Common myeloid progenitor, CD34-positive (primary cell): ENCODE data around the gene NAP1L5.

ENCODE experiments used
- CTCF ChIA-PET: fragments of 350-600 bp; sonication (Branson Sonifier 250); formaldehyde crosslinking; loops from one replicate; lab custom pipeline; 2021; ENCODE audit warnings: antibody characterized with exemption; lab: Charles Lee
- POLR2A ChIA-PET: fragments of 350-600 bp; sonication (Branson Sonifier 250); formaldehyde crosslinking; loops from one replicate; lab custom pipeline; 2021; ENCODE audit warnings: antibody characterized with exemption; lab: Charles Lee
- DNase-seq, 3 donors: peaks; one replicate each; pipeline versions ENCODE4 v3.0.0 to v3.0.0-alpha.2; 2013
- H3K27ac ChIP-seq, 2 experiments: 1 replicate in 1 of 2; 2 replicates in 1 of 2; pipeline ENCODE4 v1.7.0; 2013; ENCODE audit warnings: inconsistent platforms in 2 of 2, low read length in 2 of 2, mild to moderate bottlenecking in 2 of 2, low read depth in 1 of 2, moderate library complexity in 1 of 2; ENCODE audit not compliant: severe bottlenecking in 2 of 2, insufficient read depth in 1 of 2, poor library complexity in 1 of 2
- H3K27me3 ChIP-seq, 5 experiments: replicated peaks in 2 of 5; 1 replicate in 3 of 5; 2 replicates in 2 of 5; pipeline versions ENCODE4 v1.6.1 to v1.7.0; 2013; ENCODE audit warnings: low read length in 4 of 5, mild to moderate bottlenecking in 2 of 5, moderate library complexity in 2 of 5, inconsistent platforms in 1 of 5; ENCODE audit not compliant: insufficient read depth in 5 of 5, control insufficient read depth in 4 of 5
- H3K36me3 ChIP-seq, 4 experiments: 1 replicate in 2 of 4; 2 replicates in 2 of 4; pipeline versions ENCODE4 v1.6.1 to v1.7.0; 2013; ENCODE audit warnings: low read length in 3 of 4, control low read depth in 1 of 4, mild to moderate bottlenecking in 1 of 4; ENCODE audit not compliant: control insufficient read depth in 4 of 4, insufficient read depth in 4 of 4
- H3K4me1 ChIP-seq, 4 experiments: 1 replicate in 3 of 4; 2 replicates in 1 of 4; pipeline versions ENCODE4 v1.6.1 to v1.7.1; 2013; ENCODE audit warnings: low read length in 3 of 4, mild to moderate bottlenecking in 3 of 4, control low read depth in 1 of 4, inconsistent platforms in 1 of 4, moderate library complexity in 1 of 4; ENCODE audit not compliant: control insufficient read depth in 4 of 4, insufficient read depth in 4 of 4; ENCODE audit errors: control extremely low read depth in 1 of 4
- H3K4me3 ChIP-seq, 7 experiments: 1 replicate in 4 of 7; 2 replicates in 3 of 7; pipeline versions ENCODE4 v1.5.1 to v1.7.0; 2013; ENCODE audit warnings: mild to moderate bottlenecking in 7 of 7, low read length in 6 of 7, moderate library complexity in 6 of 7, inconsistent platforms in 2 of 7, low read depth in 2 of 7, control low read depth in 1 of 7; ENCODE audit not compliant: insufficient read depth in 4 of 7, control insufficient read depth in 1 of 7; ENCODE audit errors: extremely low read depth in 1 of 7
- H3K9me3 ChIP-seq, 5 experiments: 1 replicate in 4 of 5; 2 replicates in 1 of 5; pipeline versions ENCODE4 v1.6.1 to v1.7.1; 2013; ENCODE audit warnings: low read length in 4 of 5, mild to moderate bottlenecking in 2 of 5, inconsistent platforms in 1 of 5, low read depth in 1 of 5, moderate library complexity in 1 of 5; ENCODE audit not compliant: control insufficient read depth in 4 of 5, insufficient read depth in 2 of 5; ENCODE audit errors: control extremely low read depth in 1 of 5
- WGBS: methylation state at CpG from one replicate; pipeline ENCODE4 v1.1.5; 2013; ENCODE audit not compliant: insufficient coverage; 5-methylcytosine and 5-hydroxymethylcytosine counted together

The NAP1L5 gene

GRCh38 chr4:88719381-88719780 is 21.8 kb upstream of the NAP1L5 start:
- H3K9me3 ChIP-seq, result peaks cover 0 to 25% (median 12%) of the 10 kb centered on the region in 5 experiments
- no peak for DNase-seq
- no peaks in the 10 kb centered on the region for H3K27me3 ChIP-seq
- H3K4me1 ChIP-seq, result peaks cover 0 to 3% (median 0%) of the 10 kb centered on the region in 4 experiments
- peaks cover 8 to 64% (median 35%) of the 10 kb centered on the region in 4 experiments for H3K36me3 ChIP-seq
- WGBS, result no CpG with 5 or more reads among the region's 1 CpG
- ChIA-PET POLR2A (no interaction called here), CTCF (interaction anchor here (1.6 kb wide), 1 partner anchor 12 kb away, joined by 3 read pairs; no protein-coding TSS in a partner anchor)
- no peak overlapping the region for H3K27ac ChIP-seq
- H3K4me3 ChIP-seq, result no peak overlapping the region

GRCh38 chr4:88718098-88718497 is 20.5 kb upstream of the NAP1L5 start:
- peaks cover 7 to 63% (median 32%) of the 10 kb centered on the region in 4 experiments for H3K36me3 ChIP-seq
- ChIA-PET CTCF (interaction anchor here (1.1 to 1.2 kb wide), 2 partner anchors 9 to 37 kb away, joined by 3 to 4 read pairs; no protein-coding TSS in a partner anchor), POLR2A (no interaction called here)
- no peak for DNase-seq
- no peaks in the 10 kb centered on the region for H3K27me3 ChIP-seq
- WGBS, result 100% methylated on average over 3 of the region's 5 CpGs
- H3K4me3 ChIP-seq, result no peak overlapping the region
- H3K9me3 ChIP-seq, result peaks cover 0 to 29% (median 12%) of the 10 kb centered on the region in 5 experiments
- H3K4me1 ChIP-seq, result peaks cover 0 to 3% (median 0%) of the 10 kb centered on the region in 4 experiments
- no peak overlapping the region for H3K27ac ChIP-seq

DNA sequence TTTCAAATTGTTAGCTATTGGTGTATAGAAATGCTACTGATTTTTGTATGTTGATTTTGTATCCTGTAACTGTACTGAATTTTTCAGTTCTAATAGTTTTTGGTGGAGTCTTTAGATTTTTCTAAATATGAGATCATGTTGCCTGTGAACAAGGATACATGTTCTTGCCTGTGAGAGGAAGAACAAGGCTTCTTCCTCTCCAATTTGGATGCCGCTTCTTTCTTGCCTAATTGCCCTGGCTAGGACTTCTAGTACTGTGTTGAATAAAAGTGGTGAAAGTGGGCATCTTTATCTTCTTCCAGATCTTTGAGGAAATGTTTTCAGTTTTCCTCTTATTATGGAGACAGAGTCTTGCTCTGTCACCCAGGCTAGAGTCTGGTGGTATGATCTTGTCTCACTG is 16.2 kb upstream of the NAP1L5 start:
- H3K27ac ChIP-seq, result no peak overlapping the region
- H3K36me3 ChIP-seq, result peaks cover 11 to 59% (median 31%) of the 10 kb centered on the region in 4 experiments
- H3K9me3 ChIP-seq, result peaks cover 0 to 36% (median 12%) of the 10 kb centered on the region in 5 experiments
- no peaks in the 10 kb centered on the region for H3K27me3 ChIP-seq
- CTCF ChIA-PET, result interaction anchor here (1.2 to 1.3 kb wide), 2 partner anchors 41 to 310 kb away, joined by 3 to 5 read pairs; no protein-coding TSS in a partner anchor
- POLR2A ChIA-PET, result no interaction called here
- DNase-seq, result no peak
- H3K4me3 ChIP-seq, result no peak overlapping the region
- no peaks in the 10 kb centered on the region for H3K4me1 ChIP-seq
- WGBS, result 100% methylated on average over 1 of the region's 1 CpG

GRCh38 chr4:88709989-88710388 is 12.4 kb upstream of the NAP1L5 start:
- POLR2A ChIA-PET, result no interaction called here
- Histone ChIP-seq H3K4me1 (no peaks in the 10 kb centered on the region), H3K27ac (no peak overlapping the region), H3K36me3 (peaks cover 16 to 49% (median 28%) of the 10 kb centered on the region in 4 experiments), H3K27me3 (no peaks in the 10 kb centered on the region), H3K4me3 (no peak overlapping the region), H3K9me3 (peaks cover 0 to 13% (median 0%) of the 10 kb centered on the region in 5 experiments)
- DNase-seq, result no peak
- CTCF ChIA-PET, result interaction anchor here (0.9 kb wide), 1 partner anchor 37 kb away, joined by 4 read pairs; no protein-coding TSS in a partner anchor
- WGBS, result no CpG with 5 or more reads among the region's 1 CpG

DNA sequence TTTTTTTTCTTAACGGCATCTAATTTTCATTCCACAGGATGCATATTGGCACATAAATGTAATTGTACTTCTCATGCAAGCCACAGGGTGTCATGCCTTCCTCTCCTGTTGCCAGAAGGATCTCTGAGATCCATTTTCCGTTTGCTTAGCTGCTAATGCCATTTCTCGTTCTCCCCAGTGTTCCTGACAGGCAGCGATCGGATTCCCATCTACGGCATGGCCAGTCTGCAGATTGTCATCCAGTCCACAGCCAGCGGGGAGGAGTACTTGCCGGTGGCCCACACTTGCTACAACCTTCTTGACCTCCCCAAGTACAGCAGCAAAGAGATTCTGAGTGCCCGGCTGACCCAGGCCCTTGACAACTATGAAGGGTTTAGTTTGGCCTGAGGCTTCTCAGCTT is 8.9 kb upstream of the NAP1L5 start:
- ChIA-PET POLR2A (no interaction called here), CTCF (interaction anchor here (0.6 to 2.9 kb wide), 15 partner anchors 10 to 1319 kb away, joined by 3 to 10 read pairs (median 4); no protein-coding TSS in a partner anchor)
- peaks cover 19 to 50% (median 28%) of the 10 kb centered on the region in 4 experiments for H3K36me3 ChIP-seq
- DNase-seq, result peak in 2 of 3 donors; percentile 43 to 45
- H3K27ac ChIP-seq, result no peak overlapping the region
- no peaks in the 10 kb centered on the region for H3K4me1 ChIP-seq
- 90% methylated on average over 7 of the region's 9 CpGs for WGBS
- H3K4me3 ChIP-seq, result no peak overlapping the region
- H3K27me3 ChIP-seq, result no peaks in the 10 kb centered on the region
- H3K9me3 ChIP-seq, result peaks cover 0 to 5% (median 0%) of the 10 kb centered on the region in 5 experiments

GRCh38 chr4:88705805-88706492 is 8.3 kb upstream of the NAP1L5 start:
- DNase-seq, result no peak
- 86% methylated on average over 3 of the region's 3 CpGs for WGBS
- Histone ChIP-seq H3K4me3 (no peak overlapping the region), H3K4me1 (no peaks in the 10 kb centered on the region), H3K27me3 (no peaks in the 10 kb centered on the region), H3K36me3 (peaks cover 20 to 48% (median 27%) of the 10 kb centered on the region in 4 experiments), H3K27ac (no peak overlapping the region), H3K9me3 (peaks cover 0 to 3% (median 0%) of the 10 kb centered on the region in 5 experiments)
- ChIA-PET CTCF (interaction anchor here (0.6 to 2.9 kb wide), 19 partner anchors 9 to 350 kb away, joined by 3 to 10 read pairs (median 4); no protein-coding TSS in a partner anchor), POLR2A (no interaction called here)

GRCh38 chr4:88705223-88705622 is 7.6 kb upstream of the NAP1L5 start:
- CTCF ChIA-PET, result interaction anchor here (0.8 to 2.9 kb wide), 8 partner anchors 8 to 320 kb away, joined by 3 to 10 read pairs (median 5); no protein-coding TSS in a partner anchor
- H3K36me3 ChIP-seq, result peaks cover 14 to 41% (median 23%) of the 10 kb centered on the region in 4 experiments

More at GRCh38 chr4:88705223-88705622, 7.6 kb upstream of the NAP1L5 start:
- Histone ChIP-seq H3K4me3 (no peak overlapping the region), H3K9me3 (no peaks in the 10 kb centered on the region), H3K27ac (no peak overlapping the region), H3K4me1 (no peaks in the 10 kb centered on the region), H3K27me3 (no peaks in the 10 kb centered on the region)
- POLR2A ChIA-PET, result no interaction called here
- DNase-seq, result no peak
